DND-41 (cell line): ENCODE data around the gene IGLL1.
"Not testable (repeated sequence)": the region's sequence is repeated elsewhere in the genome, so short reads cannot be mapped to it uniquely, and the experiment has no call there.

ENCODE experiments used
- EZH2 ChIP-seq: IDR thresholded peaks from 3 replicates; pipeline ENCODE4 v1.6.1; 2012; ENCODE audit warnings: borderline replicate concordance, low read depth, mild to moderate bottlenecking, moderate library complexity, low read length, inconsistent platforms; ENCODE audit not compliant: severe bottlenecking
- TF ChIP-seq, protein P1 (sequence below): IDR thresholded peaks from 2 replicates; pipeline ENCODE4 v1.5.1; 2012; ENCODE audit warnings: borderline replicate concordance, low read length, moderate library complexity, mild to moderate bottlenecking; ENCODE audit not compliant: poor library complexity, severe bottlenecking; ENCODE audit errors: extremely low read depth

DNA sequence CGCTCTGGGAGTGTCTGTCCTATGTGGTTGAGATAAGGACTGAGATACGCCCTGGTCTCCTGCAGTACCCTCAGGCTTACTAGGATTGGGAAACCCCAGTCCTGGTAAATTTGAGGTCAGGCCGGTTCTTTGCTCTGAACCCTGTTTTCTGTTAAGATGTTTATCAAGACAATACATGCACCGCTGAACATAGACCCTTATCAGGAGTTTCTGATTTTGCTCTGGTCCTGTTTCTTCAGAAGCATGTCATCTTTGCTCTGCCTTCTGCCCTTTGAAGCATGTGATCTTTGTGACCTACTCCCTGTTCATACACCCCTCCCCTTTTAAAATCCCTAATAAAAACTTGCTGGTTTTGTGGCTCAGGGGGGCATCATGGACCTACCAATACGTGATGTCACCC lies 32.7 kb downstream of the IGLL1 start:
- TF ChIP-seq, protein P1, sequence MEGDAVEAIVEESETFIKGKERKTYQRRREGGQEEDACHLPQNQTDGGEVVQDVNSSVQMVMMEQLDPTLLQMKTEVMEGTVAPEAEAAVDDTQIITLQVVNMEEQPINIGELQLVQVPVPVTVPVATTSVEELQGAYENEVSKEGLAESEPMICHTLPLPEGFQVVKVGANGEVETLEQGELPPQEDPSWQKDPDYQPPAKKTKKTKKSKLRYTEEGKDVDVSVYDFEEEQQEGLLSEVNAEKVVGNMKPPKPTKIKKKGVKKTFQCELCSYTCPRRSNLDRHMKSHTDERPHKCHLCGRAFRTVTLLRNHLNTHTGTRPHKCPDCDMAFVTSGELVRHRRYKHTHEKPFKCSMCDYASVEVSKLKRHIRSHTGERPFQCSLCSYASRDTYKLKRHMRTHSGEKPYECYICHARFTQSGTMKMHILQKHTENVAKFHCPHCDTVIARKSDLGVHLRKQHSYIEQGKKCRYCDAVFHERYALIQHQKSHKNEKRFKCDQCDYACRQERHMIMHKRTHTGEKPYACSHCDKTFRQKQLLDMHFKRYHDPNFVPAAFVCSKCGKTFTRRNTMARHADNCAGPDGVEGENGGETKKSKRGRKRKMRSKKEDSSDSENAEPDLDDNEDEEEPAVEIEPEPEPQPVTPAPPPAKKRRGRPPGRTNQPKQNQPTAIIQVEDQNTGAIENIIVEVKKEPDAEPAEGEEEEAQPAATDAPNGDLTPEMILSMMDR = not testable (repeated sequence)
- TF ChIP-seq EZH2 = not testable (repeated sequence)
